ENCODE data around the gene SAMD1. TPM values are rescaled to one million over a fixed set of nuclear protein-coding genes. Genes with fewer than 3 reads are reported as not detected.
A peak's percentile ranks its signal among the peaks of the same experiment; 100 is the strongest.

The SAMD1 gene
- total and polyA plus RNA-seq, 2 of the 13 experiments (the other 11 are each of a cell fraction or from before 2014, with no cell fraction given), result 17.5 to 45.0 TPM

DNA sequence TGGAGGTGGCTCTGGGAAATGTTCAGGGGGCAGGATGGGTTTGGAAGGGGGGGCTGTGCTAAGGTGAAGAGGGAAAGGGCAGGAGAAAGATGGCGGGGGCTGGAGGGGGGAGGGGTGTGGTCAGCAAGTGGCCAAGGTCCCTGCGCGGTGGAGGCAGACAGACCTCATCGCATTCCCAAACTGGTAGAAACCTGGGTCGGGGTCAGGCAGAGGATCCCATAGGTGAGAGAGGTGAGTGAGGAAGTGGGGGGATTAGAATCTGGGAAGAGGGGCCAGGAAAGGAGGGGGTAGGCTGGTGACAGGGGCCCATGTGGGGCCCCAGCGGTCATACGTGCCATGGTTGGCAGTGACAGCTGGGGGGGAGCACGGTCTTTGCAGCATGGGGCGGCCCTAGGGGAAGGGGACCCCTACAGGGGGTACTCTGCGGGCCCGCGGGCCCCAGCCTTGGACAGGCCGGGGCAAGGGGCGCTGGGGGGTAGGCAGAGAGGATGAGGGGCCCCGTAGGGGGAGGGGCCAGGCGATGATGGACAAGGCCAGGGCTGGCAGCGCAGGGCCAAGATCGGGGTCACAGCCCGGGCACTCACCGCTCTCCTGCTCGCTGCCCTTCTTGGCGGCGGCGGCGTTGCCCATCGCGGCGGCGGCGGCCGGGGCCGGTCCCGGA lies 26.5 kb upstream of the SAMD1 start (continued):
- TF ChIP-seq, protein P1, sequence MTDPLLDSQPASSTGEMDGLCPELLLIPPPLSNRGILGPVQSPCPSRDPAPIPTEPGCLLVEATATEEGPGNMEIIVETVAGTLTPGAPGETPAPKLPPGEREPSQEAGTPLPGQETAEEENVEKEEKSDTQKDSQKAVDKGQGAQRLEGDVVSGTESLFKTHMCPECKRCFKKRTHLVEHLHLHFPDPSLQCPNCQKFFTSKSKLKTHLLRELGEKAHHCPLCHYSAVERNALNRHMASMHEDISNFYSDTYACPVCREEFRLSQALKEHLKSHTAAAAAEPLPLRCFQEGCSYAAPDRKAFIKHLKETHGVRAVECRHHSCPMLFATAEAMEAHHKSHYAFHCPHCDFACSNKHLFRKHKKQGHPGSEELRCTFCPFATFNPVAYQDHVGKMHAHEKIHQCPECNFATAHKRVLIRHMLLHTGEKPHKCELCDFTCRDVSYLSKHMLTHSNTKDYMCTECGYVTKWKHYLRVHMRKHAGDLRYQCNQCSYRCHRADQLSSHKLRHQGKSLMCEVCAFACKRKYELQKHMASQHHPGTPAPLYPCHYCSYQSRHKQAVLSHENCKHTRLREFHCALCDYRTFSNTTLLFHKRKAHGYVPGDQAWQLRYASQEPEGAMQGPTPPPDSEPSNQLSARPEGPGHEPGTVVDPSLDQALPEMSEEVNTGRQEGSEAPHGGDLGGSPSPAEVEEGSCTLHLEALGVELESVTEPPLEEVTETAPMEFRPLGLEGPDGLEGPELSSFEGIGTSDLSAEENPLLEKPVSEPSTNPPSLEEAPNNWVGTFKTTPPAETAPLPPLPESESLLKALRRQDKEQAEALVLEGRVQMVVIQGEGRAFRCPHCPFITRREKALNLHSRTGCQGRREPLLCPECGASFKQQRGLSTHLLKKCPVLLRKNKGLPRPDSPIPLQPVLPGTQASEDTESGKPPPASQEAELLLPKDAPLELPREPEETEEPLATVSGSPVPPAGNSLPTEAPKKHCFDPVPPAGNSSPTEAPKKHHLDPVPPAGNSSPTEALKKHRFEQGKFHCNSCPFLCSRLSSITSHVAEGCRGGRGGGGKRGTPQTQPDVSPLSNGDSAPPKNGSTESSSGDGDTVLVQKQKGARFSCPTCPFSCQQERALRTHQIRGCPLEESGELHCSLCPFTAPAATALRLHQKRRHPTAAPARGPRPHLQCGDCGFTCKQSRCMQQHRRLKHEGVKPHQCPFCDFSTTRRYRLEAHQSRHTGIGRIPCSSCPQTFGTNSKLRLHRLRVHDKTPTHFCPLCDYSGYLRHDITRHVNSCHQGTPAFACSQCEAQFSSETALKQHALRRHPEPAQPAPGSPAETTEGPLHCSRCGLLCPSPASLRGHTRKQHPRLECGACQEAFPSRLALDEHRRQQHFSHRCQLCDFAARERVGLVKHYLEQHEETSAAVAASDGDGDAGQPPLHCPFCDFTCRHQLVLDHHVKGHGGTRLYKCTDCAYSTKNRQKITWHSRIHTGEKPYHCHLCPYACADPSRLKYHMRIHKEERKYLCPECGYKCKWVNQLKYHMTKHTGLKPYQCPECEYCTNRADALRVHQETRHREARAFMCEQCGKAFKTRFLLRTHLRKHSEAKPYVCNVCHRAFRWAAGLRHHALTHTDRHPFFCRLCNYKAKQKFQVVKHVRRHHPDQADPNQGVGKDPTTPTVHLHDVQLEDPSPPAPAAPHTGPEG (CRISPR knock-in tag; IDR thresholded peaks at IDR 0.05), result 0 out of 2 replicates have a peak, but pooled peaks have one; percentile 18
- peak; percentile 7 for TF ChIP-seq AGO1 (IDR thresholded peaks at IDR 0.05; ENCODE audit: low read depth, low read length, poor library complexity, severe bottlenecking)
- TF ChIP-seq ZFY (CRISPR knock-in tag; IDR thresholded peaks at IDR 0.05), result no peak
- no peak for TF ChIP-seq PRPF4 (IDR thresholded peaks at IDR 0.05; ENCODE audit: low read depth, low read length, poor library complexity, severe bottlenecking)
- no peak for TF ChIP-seq ZNF558 (CRISPR knock-in tag; IDR thresholded peaks at IDR 0.05; ENCODE audit: borderline replicate concordance)
- TF ChIP-seq KAT2B (IDR thresholded peaks at IDR 0.05; ENCODE audit: borderline replicate concordance, low read depth, low read length), result no peak

DNA sequence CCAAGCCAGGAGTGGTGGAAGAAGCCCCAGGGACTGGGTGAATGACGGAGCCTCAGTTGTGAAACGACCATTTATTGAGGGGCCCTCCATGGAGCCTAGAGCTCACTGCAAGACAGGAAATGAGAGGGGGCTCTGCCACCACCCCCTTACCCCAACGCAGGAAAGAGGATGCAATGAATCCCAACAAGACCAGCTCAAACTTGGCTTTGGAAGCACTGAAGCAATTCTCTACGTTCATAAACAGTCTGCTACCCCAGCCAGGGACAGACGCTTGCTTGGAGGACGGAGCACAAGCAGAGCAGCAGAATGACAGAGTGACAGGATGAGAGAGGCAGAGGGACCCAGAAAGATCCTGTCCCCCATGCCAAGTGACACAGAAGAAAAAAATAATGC lies 26.0 kb upstream of the SAMD1 start:
- no peaks in the 10 kb centered on the region; a peak in 1 of 5 replicates for H3K27me3 ChIP-seq (ENCODE audit: control insufficient read depth in 1 of 2, insufficient read depth in 2 of 2, low read length in 2 of 2)
- H3K4me3 ChIP-seq (replicated peaks in 1 of 3; ENCODE audit: insufficient read depth in 1 of 3, low read depth in 2 of 3, low read length in 3 of 3), result peak overlapping the region; percentile 80 to 89 (median 86)
- BruUV-seq (replicated peaks), result no TSS peak
- FAIRE-seq, result no peak
- peaks cover 67% of the 10 kb centered on the region for H3K4me1 ChIP-seq (ENCODE audit: insufficient read depth, low read length)
- CTCF ChIA-PET (ENCODE audit: low intra/inter-chr PET ratio, low total read pairs), result no interaction called here
- WGBS (ENCODE audit: low lambda C conversion rate), result 10% methylated on average over 6 of the region's 6 CpGs
- TF ChIP-seq ZNF510 (CRISPR knock-in tag; IDR thresholded peaks at IDR 0.05; ENCODE audit: low read depth) (no peak), MAX (IDR thresholded peaks at IDR 0.05) (0 out of 2 replicates have a peak, but pooled peaks have one; percentile 3)
- POLR2A ChIA-PET, result no interaction called here
- in situ Hi-C loops (cut with HindIII; ENCODE audit: extremely low pct_ligation_motif_present, low pct_unique_long_range_greater_than_20kb) (no loop called here), intact Hi-C loops (cut with micrococcal nuclease; ENCODE audit: unreplicated experiment) (loop anchor here (5.0 kb wide), 1 partner anchor 34 kb away; no protein-coding TSS in a partner anchor)
- H2AFZ ChIP-seq (ENCODE audit: low read length), result no peak overlapping the region
- H3K9ac ChIP-seq (ENCODE audit: insufficient read depth, low read depth, low read length), result peak overlapping the region; percentile 79
- H3K9me3 ChIP-seq (ENCODE audit: low read length), result no peaks in the 10 kb centered on the region
- H3K27ac ChIP-seq (ENCODE audit: extremely low read length, insufficient read depth, low read length), result no peak overlapping the region
- no peaks in the 10 kb centered on the region; a peak in 1 of 5 replicates for H3K36me3 ChIP-seq (replicated peaks in 1 of 2; ENCODE audit: control insufficient read depth in 1 of 2, insufficient read depth in 2 of 2, low read length in 2 of 2)
- peak overlapping the region; percentile 89 for H3K4me2 ChIP-seq (ENCODE audit: low read depth, low read length)
- no peak for ATAC-seq
- DNase-seq (ENCODE audit: low spot score), result no peak
- H3K79me2 ChIP-seq (ENCODE audit: insufficient read depth, low read length), result peaks cover 12% of the 10 kb centered on the region
- no peaks in the 10 kb centered on the region for H4K20me1 ChIP-seq (ENCODE audit: insufficient read depth, low read length)
